Stimulated activated CD8-positive, alpha-beta memory T cell treated with anti-CD3 and anti-CD28 coated beads, Interleukin-7, amount 100 ng/mL, for 48 hours (primary cell): ENCODE measurements around the gene ACADSB.

Source experiments
- DNase-seq, 2 donors: peaks; one replicate each; pipeline ENCODE4 v3.0.0-alpha.2; 2020; ENCODE audit warnings: low read depth in 1 of 2; ENCODE audit errors: extremely low read depth in 1 of 2

The ACADSB gene

GRCh38 chr10:123096452-123096851, 87.6 kb downstream of the ACADSB start:
- DNase-seq: no peak

DNA sequence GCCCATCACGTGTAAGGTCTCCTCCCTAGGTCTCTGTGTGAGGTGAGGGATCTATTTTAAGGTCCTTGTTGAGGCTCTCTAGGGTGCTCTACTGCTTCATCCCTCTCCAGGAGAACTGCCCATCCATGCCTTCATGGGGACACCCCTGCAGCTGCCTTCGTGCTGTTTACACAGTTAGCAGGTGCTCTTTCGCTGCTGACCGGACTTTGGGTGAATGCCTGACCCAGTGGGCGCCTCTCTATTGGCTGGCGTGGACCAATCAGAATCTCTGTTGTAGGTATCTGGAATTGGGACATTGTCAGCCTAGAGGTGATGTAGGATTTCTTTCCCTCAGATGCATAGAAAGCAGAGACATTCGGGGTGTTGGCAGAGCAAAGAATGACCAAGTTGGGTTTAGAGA, 88.2 kb downstream of the ACADSB start:
- DNase-seq: no peak

DNA sequence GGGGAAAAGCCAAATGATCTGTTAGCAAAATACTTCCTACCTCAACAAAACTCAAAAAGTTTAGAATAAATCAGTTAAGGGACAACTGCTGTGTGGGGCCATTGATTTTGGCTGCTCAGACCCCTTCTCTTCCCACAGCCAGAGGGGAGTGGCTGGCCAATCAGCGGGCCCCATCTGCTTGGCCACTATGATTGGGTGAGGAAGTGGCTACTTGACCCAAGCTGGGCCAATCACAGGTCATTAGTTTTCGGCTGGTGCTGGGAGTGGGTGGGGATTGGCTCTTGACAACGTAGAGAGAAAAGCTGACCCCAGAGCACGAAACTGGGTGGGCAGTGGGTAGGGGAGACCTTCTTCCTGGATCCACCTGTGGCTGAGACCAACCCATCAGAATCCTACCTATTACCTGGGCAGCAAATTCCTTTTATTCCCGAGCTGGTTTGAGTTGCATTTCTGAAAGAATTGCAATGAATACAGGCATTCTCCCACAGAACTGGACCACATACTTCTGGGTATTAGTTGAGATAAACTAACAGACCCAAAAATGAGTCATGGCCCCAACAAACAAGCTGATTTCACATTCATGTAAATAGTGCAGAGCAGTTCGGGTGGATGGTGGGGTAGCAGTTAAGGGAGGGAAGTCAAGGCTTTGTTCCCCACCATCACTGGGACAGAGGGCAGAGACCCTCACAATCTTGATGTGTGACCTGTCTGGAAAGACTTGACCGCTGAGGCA, 91.4 kb downstream of the ACADSB start:
- DNase-seq: no peak

DNA sequence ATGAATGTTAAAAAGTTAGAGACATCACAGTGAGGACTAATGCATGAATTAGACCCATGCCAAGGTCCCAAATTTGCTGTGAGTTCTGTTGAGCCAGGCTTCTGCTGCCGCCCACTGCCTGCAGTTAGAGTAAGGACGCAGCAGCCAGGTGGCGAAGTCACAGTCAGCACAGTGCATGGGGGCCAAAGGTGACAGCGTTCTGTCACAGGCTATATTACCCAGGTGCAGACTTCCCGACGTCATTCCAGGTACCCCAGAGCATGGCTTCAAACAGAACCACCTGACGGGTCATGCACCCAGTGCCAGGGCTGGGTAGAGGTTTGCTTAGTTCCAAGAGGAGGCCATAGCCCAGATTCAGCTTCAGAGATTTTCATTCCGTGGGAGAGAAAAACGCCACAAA, 93.1 kb downstream of the ACADSB start:
- no peak for DNase-seq

DNA sequence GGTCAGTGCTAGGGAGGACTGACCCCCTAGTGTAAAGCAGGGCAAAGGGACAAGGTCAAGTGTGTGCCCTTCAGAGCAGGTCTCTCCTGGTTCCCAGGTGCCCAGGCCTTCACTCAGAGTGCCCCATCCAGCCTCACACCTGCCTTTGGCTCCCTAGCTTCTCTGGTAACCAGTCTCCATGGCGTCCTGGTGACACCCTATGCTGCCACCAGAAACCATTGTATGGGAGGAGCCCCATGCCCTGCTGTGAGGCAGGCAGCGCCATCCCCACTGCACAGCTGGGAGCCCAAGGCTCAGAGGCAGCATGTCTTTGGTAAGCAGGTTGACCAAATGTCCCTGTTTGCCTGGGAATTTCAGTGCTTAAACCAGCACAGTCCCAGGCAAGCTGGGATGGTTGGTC, 93.9 kb downstream of the ACADSB start:
- no peak for DNase-seq

DNA sequence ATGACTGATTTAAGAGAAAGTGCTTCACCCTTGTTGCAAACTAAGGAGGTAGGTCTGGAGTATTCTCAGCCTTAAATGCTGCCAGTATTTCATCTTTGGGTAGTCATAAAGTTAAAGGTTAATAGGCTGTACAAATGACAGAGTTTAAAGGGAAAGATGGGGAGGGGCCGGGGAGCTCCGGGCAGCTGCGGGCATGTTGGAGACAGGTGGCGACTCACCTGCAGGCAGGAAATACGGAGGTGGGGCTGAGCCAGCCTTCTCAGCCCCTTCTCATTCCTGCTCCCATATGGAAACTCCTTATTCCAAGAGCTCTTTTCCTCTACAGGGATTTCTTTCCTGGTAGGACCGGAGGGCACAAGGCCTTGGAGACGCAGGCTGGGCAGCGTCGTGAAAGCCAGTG, 95.1 kb downstream of the ACADSB start:
- no peak for DNase-seq
